NCI-H2107 treated with DMSO at 0.1 percent for 48 hours (cell line): ENCODE measurements around the gene SPO11.

ENCODE experiments used
- DNase-seq: peaks from one replicate; lab custom pipeline; 2025; ENCODE audit not compliant: unreplicated experiment; lab: John Stamatoyannopoulos, UW

Gene SPO11

GRCh38 chr20:57374343-57374930 is 44.8 kb downstream of the SPO11 start:
- DNase-seq, result no peak

GRCh38 chr20:57374931-57375651 is 45.5 kb downstream of the SPO11 start:
- DNase-seq, result no peak

- no peak for DNase-seq
These were observed 46.1 kb downstream of the SPO11 start for GRCh38 chr20:57375652-57376230.

GRCh38 chr20:57377350-57377749 is 47.7 kb downstream of the SPO11 start:
- no peak for DNase-seq

GRCh38 chr20:57378107-57378506 is 48.5 kb downstream of the SPO11 start:
- DNase-seq, result no peak

GRCh38 chr20:57378646-57379262 is 49.2 kb downstream of the SPO11 start:
- DNase-seq, result no peak

GRCh38 chr20:57379263-57379647 is 49.7 kb downstream of the SPO11 start:
- DNase-seq, result no peak

GRCh38 chr20:57380081-57380750 is 50.6 kb downstream of the SPO11 start:
- no peak for DNase-seq

GRCh38 chr20:57381596-57382503 is 52.2 kb downstream of the SPO11 start:
- DNase-seq, result peak; percentile 49

- no peak for DNase-seq
These were observed 52.9 kb downstream of the SPO11 start for GRCh38 chr20:57382516-57382915.

- DNase-seq, result peak; percentile 28
These were observed 54.1 kb downstream of the SPO11 start for GRCh38 chr20:57383447-57384347.

GRCh38 chr20:57384486-57384885 is 54.9 kb downstream of the SPO11 start:
- DNase-seq, result no peak

GRCh38 chr20:57384953-57385761 is 55.6 kb downstream of the SPO11 start:
- DNase-seq, result no peak

- no peak for DNase-seq
These were observed 56.3 kb downstream of the SPO11 start for GRCh38 chr20:57385940-57386339.

- DNase-seq, result no peak
These were observed 57.2 kb downstream of the SPO11 start for GRCh38 chr20:57386762-57387161.

GRCh38 chr20:57387463-57387862 is 57.9 kb downstream of the SPO11 start:
- no peak for DNase-seq

- DNase-seq, result no peak
These were observed 58.4 kb downstream of the SPO11 start for GRCh38 chr20:57387945-57388371.

GRCh38 chr20:57388953-57389694 is 59.5 kb downstream of the SPO11 start:
- peak; percentile 20 for DNase-seq
